Vagina (tissue), 2 donors: ENCODE results near the gene GNPAT. TPM values are rescaled to one million over a fixed set of nuclear protein-coding genes. Genes with fewer than 3 reads are reported as not detected.

Experiments
- DNase-seq, 2 donors: peaks; one replicate each; pipeline ENCODE4 v3.0.0-alpha.2; 2017; ENCODE audit errors: extremely low spot score in 2 of 2
- H3K27ac ChIP-seq: fragments of 200-600 bp; sonication (generic); one replicate; pipeline ENCODE4 v1.5.1; 2019
- H3K27me3 ChIP-seq: fragments of 200-600 bp; sonication (generic); one replicate; pipeline ENCODE4 v1.5.1; 2019
- H3K36me3 ChIP-seq, 2 donors: fragments of 200-600 bp; sonication (generic); one replicate each; pipeline ENCODE4 v1.5.1; 2017 to 2019
- H3K4me1 ChIP-seq: fragments of 200-600 bp; sonication (generic); one replicate; pipeline ENCODE4 v1.5.1; 2019
- H3K4me3 ChIP-seq, 2 donors: fragments of 200-600 bp; sonication (generic); 1 replicate in 1 of 2; 2 replicates in 1 of 2; pipeline ENCODE4 v1.5.1; 2016 to 2019
- H3K9me3 ChIP-seq: fragments of 200-600 bp; sonication (generic); one replicate; pipeline ENCODE4 v1.5.1; 2019
- CTCF ChIP-seq, 3 experiments: fragments of 450-650 bp in 2 of 3; fragments of 200-600 bp in 1 of 3; sonication (generic) in 1 of 3; IDR thresholded peaks; one replicate each; pipeline ENCODE4 v1.5.1; 2017 to 2019; ENCODE audit warnings: antibody characterized with exemption in 3 of 3, mild to moderate bottlenecking in 2 of 3, moderate library complexity in 2 of 3
- POLR2A ChIP-seq, 2 donors: fragments of 450-650 bp; IDR thresholded peaks; one replicate each; pipeline ENCODE4 v1.6.1; 2017; ENCODE audit warnings: antibody characterized with exemption in 2 of 2, mild to moderate bottlenecking in 2 of 2, moderate library complexity in 2 of 2
- POLR2AphosphoS5 ChIP-seq, 2 donors: sonication (generic); formaldehyde crosslinking; IDR thresholded peaks; one replicate each; pipeline ENCODE4 v1.9.0; 2017; ENCODE audit warnings: antibody characterized with exemption in 2 of 2, mild to moderate bottlenecking in 2 of 2, low read depth in 1 of 2; ENCODE audit not compliant: insufficient read depth in 1 of 2
- intact Hi-C: fragments of 100-400 bp; cut with DNase I; formaldehyde crosslinking; loops from one replicate; pipeline ENCODE4 v1.15.1; 2023
- total RNA-seq: library from RNA; depleted of rRNA; stranded (reverse); fragments of >200 nt; gene quantifications from one replicate; pipeline ENCODE4 v1.2.3, GENCODE V29; 2016

The GNPAT gene
- total RNA-seq, 1 donor from 2014 or later, result 28.7 TPM

GRCh38 chr1:231217056-231217455, 24.0 kb upstream of the GNPAT start:
- no peaks in the 10 kb centered on the region for H3K36me3 ChIP-seq
- no peak overlapping the region for H3K27ac ChIP-seq
- H3K4me3 ChIP-seq, result no peak overlapping the region
- H3K27me3 ChIP-seq, result no peaks in the 10 kb centered on the region
- H3K9me3 ChIP-seq, result no peaks in the 10 kb centered on the region
- no peaks in the 10 kb centered on the region for H3K4me1 ChIP-seq
- TF ChIP-seq CTCF (IDR thresholded peaks at IDR 0.05) (no peak), POLR2A (IDR thresholded peaks at IDR 0.05) (no peak), POLR2AphosphoS5 (IDR thresholded peaks at IDR 0.05; ENCODE audit: insufficient read depth in 1 of 2, low read depth in 1 of 2) (no peak)
- no peak for DNase-seq
- intact Hi-C loops, result no loop called here

GRCh38 chr1:231218078-231218477, 22.9 kb upstream of the GNPAT start:
- intact Hi-C loops, result no loop called here

GRCh38 chr1:231219422-231220401, 21.3 kb upstream of the GNPAT start:
- intact Hi-C loops, result no loop called here
- no peaks in the 10 kb centered on the region for H3K4me1 ChIP-seq
- H3K9me3 ChIP-seq, result no peaks in the 10 kb centered on the region
- H3K36me3 ChIP-seq, result peaks cover 0 to 18% of the 10 kb centered on the region in 2 donors
- no peak overlapping the region for H3K4me3 ChIP-seq
- TF ChIP-seq CTCF (IDR thresholded peaks at IDR 0.05) (no peak), POLR2AphosphoS5 (IDR thresholded peaks at IDR 0.05; ENCODE audit: insufficient read depth in 1 of 2, low read depth in 1 of 2) (no peak), POLR2A (IDR thresholded peaks at IDR 0.05) (no peak)
- H3K27ac ChIP-seq, result no peak overlapping the region
- no peaks in the 10 kb centered on the region for H3K27me3 ChIP-seq
- no peak for DNase-seq

More at GRCh38 chr1:231218078-231218477, 22.9 kb upstream of the GNPAT start:
- H3K36me3 ChIP-seq, result peaks cover 0 to 3% of the 10 kb centered on the region in 2 donors
- no peaks in the 10 kb centered on the region for H3K4me1 ChIP-seq
- no peak overlapping the region for H3K4me3 ChIP-seq
- H3K27ac ChIP-seq, result no peak overlapping the region
- H3K9me3 ChIP-seq, result no peaks in the 10 kb centered on the region
- TF ChIP-seq POLR2AphosphoS5 (IDR thresholded peaks at IDR 0.05; ENCODE audit: insufficient read depth in 1 of 2, low read depth in 1 of 2) (no peak), POLR2A (IDR thresholded peaks at IDR 0.05) (no peak), CTCF (IDR thresholded peaks at IDR 0.05) (no peak)
- no peak for DNase-seq
- no peaks in the 10 kb centered on the region for H3K27me3 ChIP-seq

- TF ChIP-seq POLR2AphosphoS5 (IDR thresholded peaks at IDR 0.05; ENCODE audit: insufficient read depth in 1 of 2, low read depth in 1 of 2) (no peak), CTCF (IDR thresholded peaks at IDR 0.05) (no peak)
- no peak overlapping the region for H3K4me3 ChIP-seq
- H3K36me3 ChIP-seq, result peaks cover 0 to 29% of the 10 kb centered on the region in 2 donors
- H3K27me3 ChIP-seq, result no peaks in the 10 kb centered on the region
- H3K27ac ChIP-seq, result no peak overlapping the region
- DNase-seq, result no peak
- no peaks in the 10 kb centered on the region for H3K9me3 ChIP-seq
- H3K4me1 ChIP-seq, result no peaks in the 10 kb centered on the region
- intact Hi-C loops, result no loop called here
Observed at GRCh38 chr1:231220801-231221200, 20.2 kb upstream of the GNPAT start.

- no peaks in the 10 kb centered on the region for H3K9me3 ChIP-seq
- no peak overlapping the region for H3K27ac ChIP-seq
- DNase-seq, result no peak
- H3K27me3 ChIP-seq, result no peaks in the 10 kb centered on the region
- TF ChIP-seq POLR2A (IDR thresholded peaks at IDR 0.05) (no peak), POLR2AphosphoS5 (IDR thresholded peaks at IDR 0.05; ENCODE audit: insufficient read depth in 1 of 2, low read depth in 1 of 2) (no peak), CTCF (IDR thresholded peaks at IDR 0.05) (no peak)
- H3K4me1 ChIP-seq, result no peaks in the 10 kb centered on the region
- intact Hi-C loops, result no loop called here
- H3K4me3 ChIP-seq, result no peak overlapping the region
- peaks cover 0 to 50% of the 10 kb centered on the region in 2 donors for H3K36me3 ChIP-seq
Observed at GRCh38 chr1:231226156-231226555, 14.9 kb upstream of the GNPAT start.
